Gastrocnemius medialis (tissue), 4 donors: Measurements from ENCODE around the gene LDLRAD4.

ENCODE experiments used
- CTCF ChIP-seq, 5 experiments: fragments of 450-650 bp in 3 of 5; fragments of 200-600 bp in 2 of 5; sonication (generic) in 2 of 5; IDR thresholded peaks in 4 of 5; conservative IDR thresholded peaks in 1 of 5; 1 replicate in 4 of 5; 2 replicates in 1 of 5; pipeline ENCODE4 v1.5.1; 2016 to 2019; ENCODE audit warnings: antibody characterized with exemption in 5 of 5, mild to moderate bottlenecking in 3 of 5, moderate library complexity in 3 of 5
- POLR2A ChIP-seq, 2 donors: fragments of 450-650 bp; IDR thresholded peaks; one replicate each; pipeline ENCODE4 v1.6.1; 2017; ENCODE audit warnings: antibody characterized with exemption in 2 of 2, mild to moderate bottlenecking in 2 of 2, moderate library complexity in 2 of 2

GRCh38 chr18:13225261-13225660 is 6.7 kb downstream of the LDLRAD4 start:
- TF ChIP-seq CTCF (IDR thresholded peaks at IDR 0.05 in 4 of 5, conservative IDR thresholded peaks at IDR 0.05 in 1 of 5) (no peak), POLR2A (IDR thresholded peaks at IDR 0.05) (no peak)
